ENCODE measurements around the gene CCDC7.

DNA sequence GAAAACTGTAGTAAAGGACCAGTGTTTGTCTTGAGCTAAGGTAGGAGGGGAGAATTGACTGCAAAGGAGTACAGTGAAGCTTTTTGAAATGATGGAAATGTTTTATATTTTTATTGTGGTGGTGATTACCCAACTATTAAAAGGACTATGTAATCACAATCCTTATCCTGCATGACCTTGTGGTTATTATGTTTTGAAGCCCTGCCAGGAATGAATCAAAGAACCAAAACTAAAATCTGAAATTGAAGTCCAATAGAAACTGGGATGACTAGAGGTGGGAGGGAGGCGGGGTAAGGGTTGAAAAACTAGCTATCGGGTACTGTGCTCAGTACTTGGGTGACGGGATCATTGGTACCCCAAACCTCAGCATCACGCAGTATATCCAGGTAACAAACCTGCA lies 8.2 kb downstream of the CCDC7 start:
- no peak for TF ChIP-seq POLR2AphosphoS5 (IDR thresholded peaks at IDR 0.05; ENCODE audit: low read depth, low read length)
- no peak for TF ChIP-seq TAF1 (IDR thresholded peaks at IDR 0.05; ENCODE audit: low read depth, low read length)
- no peak for TF ChIP-seq POU2F2 (IDR thresholded peaks at IDR 0.05; ENCODE audit: low read depth, low read length)
- no peak for TF ChIP-seq POLR2A (IDR thresholded peaks at IDR 0.05; ENCODE audit: low read depth, low read length)
- no peak for TF ChIP-seq SPI1 (IDR thresholded peaks at IDR 0.05; ENCODE audit: low read depth, low read length)
- no peak for TF ChIP-seq PAX5 (IDR thresholded peaks at IDR 0.05; ENCODE audit: insufficient read depth, low read length, severe bottlenecking)

All from GM12891 (cell line).